ENCODE results near the gene MVB12A.

DNA sequence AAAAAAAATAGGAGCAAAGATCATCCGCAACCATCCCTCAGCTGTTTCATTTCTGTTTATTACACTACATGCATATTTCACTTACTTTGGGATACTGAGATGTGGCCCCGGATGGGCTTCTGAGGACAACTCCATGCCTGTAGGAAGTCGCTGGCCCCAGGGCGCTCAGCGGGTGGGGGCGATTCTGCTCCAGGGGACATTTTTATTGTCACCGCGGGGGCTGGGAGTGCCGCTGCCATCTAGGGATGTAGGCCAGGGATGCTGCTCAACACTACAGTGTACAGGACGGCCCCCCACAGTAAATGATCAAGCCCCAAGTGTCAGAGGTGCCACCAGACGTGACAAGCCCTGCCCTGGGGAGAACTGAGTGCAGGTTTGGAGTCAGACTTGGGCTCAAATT, 8.0 kb upstream of the MVB12A start:
- TF ChIP-seq, protein P1, sequence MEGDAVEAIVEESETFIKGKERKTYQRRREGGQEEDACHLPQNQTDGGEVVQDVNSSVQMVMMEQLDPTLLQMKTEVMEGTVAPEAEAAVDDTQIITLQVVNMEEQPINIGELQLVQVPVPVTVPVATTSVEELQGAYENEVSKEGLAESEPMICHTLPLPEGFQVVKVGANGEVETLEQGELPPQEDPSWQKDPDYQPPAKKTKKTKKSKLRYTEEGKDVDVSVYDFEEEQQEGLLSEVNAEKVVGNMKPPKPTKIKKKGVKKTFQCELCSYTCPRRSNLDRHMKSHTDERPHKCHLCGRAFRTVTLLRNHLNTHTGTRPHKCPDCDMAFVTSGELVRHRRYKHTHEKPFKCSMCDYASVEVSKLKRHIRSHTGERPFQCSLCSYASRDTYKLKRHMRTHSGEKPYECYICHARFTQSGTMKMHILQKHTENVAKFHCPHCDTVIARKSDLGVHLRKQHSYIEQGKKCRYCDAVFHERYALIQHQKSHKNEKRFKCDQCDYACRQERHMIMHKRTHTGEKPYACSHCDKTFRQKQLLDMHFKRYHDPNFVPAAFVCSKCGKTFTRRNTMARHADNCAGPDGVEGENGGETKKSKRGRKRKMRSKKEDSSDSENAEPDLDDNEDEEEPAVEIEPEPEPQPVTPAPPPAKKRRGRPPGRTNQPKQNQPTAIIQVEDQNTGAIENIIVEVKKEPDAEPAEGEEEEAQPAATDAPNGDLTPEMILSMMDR (IDR thresholded peaks at IDR 0.05) = no peak
- TF ChIP-seq POLR2A (IDR thresholded peaks at IDR 0.05) = no peak

Data from tibial nerve (tissue), 3 donors.